AG09309 (cell line): ENCODE data around the gene HS3ST1.

Experiments
- DNase-seq: peaks from one replicate; pipeline ENCODE4 v3.0.0-alpha.2; 2010; ENCODE audit warnings: low read depth
- H3K4me3 ChIP-seq: 2 replicates; pipeline ENCODE4 v1.5.1; 2011; ENCODE audit warnings: mild to moderate bottlenecking, low read depth, low read length, moderate library complexity; ENCODE audit not compliant: control insufficient read depth
- TF ChIP-seq, protein P1 (sequence below): IDR thresholded peaks from 2 replicates; pipeline ENCODE4 v1.5.1; 2011; ENCODE audit warnings: mild to moderate bottlenecking, low read depth, low read length, inconsistent platforms; ENCODE audit not compliant: insufficient read depth, control insufficient read depth; ENCODE audit errors: missing control alignments

Gene HS3ST1

DNA sequence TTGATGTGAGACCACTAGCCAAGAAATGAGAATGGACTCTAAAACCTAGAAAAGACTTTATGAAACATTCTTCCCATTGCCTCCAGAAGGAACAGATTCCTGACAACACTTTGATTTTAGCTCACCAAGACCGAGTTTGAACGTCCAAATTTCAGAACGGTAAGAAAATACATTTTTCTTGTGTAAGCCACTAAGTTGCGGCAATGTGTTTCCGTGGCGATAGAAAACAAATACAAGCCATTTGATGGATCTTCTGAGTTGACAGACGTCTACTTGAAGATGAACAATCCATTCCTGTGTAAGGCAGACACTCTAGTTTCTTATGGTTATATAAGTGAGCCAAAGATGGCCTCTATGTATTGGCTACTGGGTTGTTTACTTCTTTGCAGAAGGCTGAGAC, 52.5 kb downstream of the HS3ST1 start:
- TF ChIP-seq, protein P1, sequence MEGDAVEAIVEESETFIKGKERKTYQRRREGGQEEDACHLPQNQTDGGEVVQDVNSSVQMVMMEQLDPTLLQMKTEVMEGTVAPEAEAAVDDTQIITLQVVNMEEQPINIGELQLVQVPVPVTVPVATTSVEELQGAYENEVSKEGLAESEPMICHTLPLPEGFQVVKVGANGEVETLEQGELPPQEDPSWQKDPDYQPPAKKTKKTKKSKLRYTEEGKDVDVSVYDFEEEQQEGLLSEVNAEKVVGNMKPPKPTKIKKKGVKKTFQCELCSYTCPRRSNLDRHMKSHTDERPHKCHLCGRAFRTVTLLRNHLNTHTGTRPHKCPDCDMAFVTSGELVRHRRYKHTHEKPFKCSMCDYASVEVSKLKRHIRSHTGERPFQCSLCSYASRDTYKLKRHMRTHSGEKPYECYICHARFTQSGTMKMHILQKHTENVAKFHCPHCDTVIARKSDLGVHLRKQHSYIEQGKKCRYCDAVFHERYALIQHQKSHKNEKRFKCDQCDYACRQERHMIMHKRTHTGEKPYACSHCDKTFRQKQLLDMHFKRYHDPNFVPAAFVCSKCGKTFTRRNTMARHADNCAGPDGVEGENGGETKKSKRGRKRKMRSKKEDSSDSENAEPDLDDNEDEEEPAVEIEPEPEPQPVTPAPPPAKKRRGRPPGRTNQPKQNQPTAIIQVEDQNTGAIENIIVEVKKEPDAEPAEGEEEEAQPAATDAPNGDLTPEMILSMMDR = no peak
- DNase-seq = no peak
- H3K4me3 ChIP-seq = no peak overlapping the region

DNA sequence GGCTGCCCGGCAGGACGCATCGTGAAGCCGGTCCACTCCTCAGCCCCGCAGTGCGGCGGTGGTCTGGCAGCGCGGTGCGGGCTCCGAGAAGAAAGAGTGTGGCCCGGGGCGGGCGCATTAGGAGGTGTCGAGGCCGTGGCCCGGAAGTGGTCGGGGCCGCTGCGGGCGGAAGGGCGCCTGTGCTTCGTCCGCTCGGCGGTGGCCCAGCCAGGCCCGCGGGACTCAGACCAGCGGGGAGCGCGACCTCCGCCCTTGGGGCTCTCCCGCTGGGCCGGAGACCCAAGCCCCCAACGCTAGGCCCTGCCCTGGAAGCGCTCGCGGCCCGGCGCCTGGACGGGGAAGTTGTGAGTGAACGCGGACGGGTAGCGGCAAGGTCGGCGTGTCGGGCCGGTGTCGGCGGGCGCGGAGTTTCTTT, 60.0 kb downstream of the HS3ST1 start:
- no peak for DNase-seq
- TF ChIP-seq, protein P1 = no peak
- no peak overlapping the region for H3K4me3 ChIP-seq

DNA sequence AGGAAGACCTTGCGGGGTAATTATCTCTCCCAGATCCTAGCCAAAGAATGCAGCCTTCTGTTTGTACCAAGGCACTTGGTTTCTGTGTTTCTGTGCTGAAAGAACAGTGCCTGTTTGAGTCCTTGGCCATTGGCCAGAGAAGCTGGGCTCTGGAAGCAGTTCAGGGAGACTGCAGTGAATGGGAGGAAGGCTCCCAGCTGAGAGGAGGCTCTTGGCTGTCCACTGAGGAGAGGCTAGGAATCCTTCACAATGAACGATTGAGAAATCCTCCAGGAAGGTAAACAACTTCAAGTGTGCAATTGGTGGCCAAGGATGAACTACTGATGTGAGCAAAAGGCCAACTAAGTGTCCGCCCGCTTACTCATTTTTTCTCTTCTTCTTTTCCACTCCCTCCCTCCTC, 61.3 kb downstream of the HS3ST1 start:
- no peak for DNase-seq
- TF ChIP-seq, protein P1 = no peak
- no peak overlapping the region for H3K4me3 ChIP-seq

DNA sequence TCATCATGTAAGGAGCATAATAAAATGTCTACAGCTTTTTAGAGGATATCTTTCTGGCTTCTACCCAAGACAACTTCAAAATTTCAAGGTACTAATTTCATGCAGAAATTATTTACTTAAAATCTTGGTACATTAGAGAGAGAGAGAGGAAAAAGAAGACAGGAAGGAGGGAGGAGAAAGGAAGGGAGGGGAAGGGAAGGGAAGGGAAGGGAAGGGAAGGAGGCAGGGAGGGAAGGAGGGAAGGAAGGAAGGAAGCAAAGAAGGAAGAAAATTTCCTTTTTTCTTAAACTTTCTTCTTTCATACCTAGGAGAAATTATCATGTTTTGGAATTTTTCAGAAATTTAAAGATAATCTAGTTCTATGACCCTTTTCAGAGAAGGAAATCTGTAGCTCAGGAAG, 61.8 kb downstream of the HS3ST1 start:
- DNase-seq = no peak

DNA sequence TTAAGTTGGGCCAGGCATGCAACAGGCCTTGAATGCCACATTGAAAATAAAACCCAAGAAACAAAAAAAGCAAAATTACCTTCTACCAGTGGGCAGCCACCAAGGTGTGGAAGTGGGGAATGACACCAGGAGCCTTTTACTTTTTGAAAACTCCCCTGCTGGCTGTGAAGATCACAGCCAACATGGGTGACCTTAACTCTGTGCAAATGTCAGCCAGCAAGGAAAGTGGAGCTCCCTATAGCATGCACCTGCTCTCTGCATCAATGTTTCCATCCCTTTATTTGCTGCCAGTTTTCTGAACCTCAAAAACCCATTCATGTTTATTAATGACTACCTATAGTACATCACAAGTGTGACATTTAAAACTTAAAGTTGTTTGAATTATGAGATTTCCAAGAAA, 63.7 kb downstream of the HS3ST1 start:
- TF ChIP-seq, protein P1 = no peak
- H3K4me3 ChIP-seq = no peak overlapping the region
- DNase-seq = no peak

More for the DNA sequence above, 61.8 kb downstream of the HS3ST1 start:
- TF ChIP-seq, protein P1 = no peak
- no peak overlapping the region for H3K4me3 ChIP-seq

DNA sequence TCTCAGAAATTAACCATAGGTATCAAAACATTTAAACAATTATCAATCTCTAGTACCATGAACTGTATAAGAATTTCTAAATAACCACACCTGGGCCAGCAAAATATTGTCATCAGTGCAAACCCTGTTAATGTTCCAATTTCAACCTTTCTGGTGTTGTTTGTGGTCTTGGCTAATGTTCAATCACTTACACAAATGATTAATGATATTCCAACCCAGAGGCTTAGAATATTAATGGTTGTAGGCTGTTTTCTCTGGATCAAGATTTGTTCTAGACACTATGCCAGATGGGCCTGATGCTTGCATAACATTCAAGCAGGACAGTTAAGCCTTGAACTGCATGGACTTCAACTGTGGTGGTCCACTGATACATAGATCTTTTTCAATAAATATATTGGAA, 69.1 kb downstream of the HS3ST1 start:
- no peak for DNase-seq
- H3K4me3 ChIP-seq = no peak overlapping the region
- TF ChIP-seq, protein P1 = no peak

DNA sequence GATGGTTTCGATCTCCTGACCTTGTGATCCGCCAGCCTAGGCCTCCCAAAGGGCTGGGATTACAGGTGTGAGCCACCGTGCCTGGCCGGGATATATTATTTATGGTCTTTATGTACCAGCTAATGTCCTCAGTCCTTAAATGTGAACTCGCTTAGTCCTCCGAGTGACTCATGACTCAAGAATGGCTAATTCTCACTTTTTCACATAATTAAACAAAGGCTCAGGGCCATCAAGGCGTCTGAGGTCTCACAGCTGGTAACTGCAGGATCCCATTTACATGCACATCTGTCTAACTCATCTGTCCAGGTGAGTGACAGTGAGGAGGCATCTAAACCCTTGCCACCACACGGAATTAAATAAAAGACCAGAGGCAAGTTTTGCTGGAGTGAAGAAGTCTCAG, 73.5 kb downstream of the HS3ST1 start:
- TF ChIP-seq, protein P1 = no peak
- H3K4me3 ChIP-seq = no peak overlapping the region
- DNase-seq = no peak
